IMR-90 (cell line): ENCODE measurements around the gene CFAP61. TPM values are rescaled to one million over a fixed set of nuclear protein-coding genes. Genes with fewer than 3 reads are reported as not detected.

ENCODE experiments used
- ATAC-seq: fragments of 200-7000 bp; cut with Tn5 transposase; 2 replicates; pipeline ENCODE4 v1.9.1; 2020; ENCODE audit warnings: low read depth, mild to moderate bottlenecking, moderate library complexity
- BruUV-seq: library from RNA; stranded (reverse); fragments of 400-500 nt; replicated peaks from 2 replicates; lab custom pipeline; 2021; lab: Mats Ljungman, UMichigan
- CTCF ChIA-PET: fragments of 300-600 bp; formaldehyde crosslinking; extraction: SDS; loops from one replicate; lab custom pipeline; 2021; ENCODE audit warnings: antibody characterized with exemption; lab: Yijun Ruan, JAX
- POLR2A ChIA-PET: fragments of 300-600 bp; sonication (Branson Sonifier 250); formaldehyde crosslinking; loops from one replicate; lab custom pipeline; 2022; ENCODE audit warnings: antibody characterized with exemption; ENCODE audit not compliant: unreplicated experiment; lab: Charles Lee
- DNase-seq: peaks from one replicate; pipeline ENCODE4 v3.0.0; 2013
- H2AFZ ChIP-seq: replicated peaks from 2 replicates; pipeline ENCODE3; 2013; ENCODE audit warnings: low read length, mild to moderate bottlenecking; ENCODE audit not compliant: poor library complexity
- H2AK5ac ChIP-seq: 2 replicates; pipeline ENCODE4 v1.6.1; 2013; ENCODE audit warnings: low read depth, low read length, inconsistent platforms
- H2AK9ac ChIP-seq: replicated peaks from 2 replicates; pipeline ENCODE3; 2013; ENCODE audit warnings: mild to moderate bottlenecking, low read depth, low read length, moderate library complexity; ENCODE audit not compliant: poor library complexity
- H2BK120ac ChIP-seq: 2 replicates; pipeline ENCODE4 v1.6.1; 2013; ENCODE audit warnings: low read depth, low read length, inconsistent platforms
- H2BK15ac ChIP-seq: 3 replicates; pipeline ENCODE4 v1.6.1; 2013; ENCODE audit warnings: low read depth, low read length, inconsistent platforms
- H2BK20ac ChIP-seq: 2 replicates; pipeline ENCODE4 v1.6.1; 2013; ENCODE audit warnings: low read depth, mild to moderate bottlenecking, inconsistent platforms, low read length, moderate library complexity
- H2BK5ac ChIP-seq: 2 replicates; pipeline ENCODE4 v1.6.1; 2013; ENCODE audit warnings: mild to moderate bottlenecking, low read depth, low read length, inconsistent platforms; ENCODE audit not compliant: poor library complexity, severe bottlenecking
- H3K14ac ChIP-seq: replicated peaks from 2 replicates; pipeline ENCODE4 v1.6.1; 2013; ENCODE audit warnings: low read depth, low read length, inconsistent platforms
- H3K18ac ChIP-seq: 2 replicates; pipeline ENCODE4 v1.6.1; 2013; ENCODE audit warnings: low read depth, low read length, control low read depth
- H3K23ac ChIP-seq: 2 replicates; pipeline ENCODE4 v1.6.1; 2013; ENCODE audit warnings: low read depth, low read length, inconsistent platforms
- H3K27ac ChIP-seq: 2 replicates; pipeline ENCODE4 v1.5.1; 2013; ENCODE audit warnings: mild to moderate bottlenecking, control low read depth, low read length; ENCODE audit not compliant: insufficient read depth
- H3K27me3 ChIP-seq: 2 replicates; pipeline ENCODE4 v1.6.1; 2013; ENCODE audit warnings: low read length; ENCODE audit not compliant: control insufficient read depth, insufficient read depth
- H3K36me3 ChIP-seq: 2 replicates; pipeline ENCODE4 v1.6.1; 2013; ENCODE audit warnings: low read length, mixed read lengths; ENCODE audit not compliant: control insufficient read depth, insufficient read depth
- H3K4ac ChIP-seq: 2 replicates; pipeline ENCODE4 v1.6.1; 2013; ENCODE audit warnings: low read depth, low read length, inconsistent platforms
- H3K4me1 ChIP-seq: 2 replicates; pipeline ENCODE4 v1.6.1; 2013; ENCODE audit warnings: low read length, mixed read lengths; ENCODE audit not compliant: control insufficient read depth, insufficient read depth
- H3K4me2 ChIP-seq: 2 replicates; pipeline ENCODE4 v1.6.1; 2013; ENCODE audit warnings: low read depth, mild to moderate bottlenecking, control low read depth, low read length, moderate library complexity
- H3K4me3 ChIP-seq: 2 replicates; pipeline ENCODE4 v1.5.1; 2013; ENCODE audit warnings: low read depth, mild to moderate bottlenecking, control low read depth, low read length, moderate library complexity; ENCODE audit not compliant: insufficient read depth
- H3K56ac ChIP-seq: 2 replicates; pipeline ENCODE4 v1.6.1; 2013; ENCODE audit warnings: low read length, inconsistent platforms; ENCODE audit not compliant: insufficient read depth; ENCODE audit errors: extremely low read depth
- H3K79me1 ChIP-seq, 2 experiments: 2 replicates each; pipeline ENCODE4 v1.6.1; 2013; ENCODE audit warnings: low read length in 2 of 2, inconsistent platforms in 1 of 2, low read depth in 1 of 2
- H3K9ac ChIP-seq: 2 replicates; pipeline ENCODE4 v1.6.1; 2013; ENCODE audit warnings: low read depth, low read length, control low read depth
- H3K9me1 ChIP-seq: 2 replicates; pipeline ENCODE4 v1.6.1; 2013; ENCODE audit warnings: low read length, inconsistent platforms; ENCODE audit not compliant: insufficient read depth
- H3K9me3 ChIP-seq: 2 replicates; pipeline ENCODE4 v1.6.1; 2013; ENCODE audit warnings: low read length; ENCODE audit not compliant: control insufficient read depth, insufficient read depth
- H4K20me1 ChIP-seq: 2 replicates; pipeline ENCODE4 v1.6.1; 2013; ENCODE audit warnings: low read length, inconsistent platforms; ENCODE audit not compliant: insufficient read depth
- H4K5ac ChIP-seq: 2 replicates; pipeline ENCODE4 v1.6.1; 2013; ENCODE audit warnings: mild to moderate bottlenecking, low read depth, low read length, control low read depth
- H4K8ac ChIP-seq, 2 experiments: 2 replicates each; pipeline ENCODE4 v1.6.1; 2013; ENCODE audit warnings: low read depth in 2 of 2, low read length in 2 of 2, control low read depth in 1 of 2, inconsistent platforms in 1 of 2
- H4K91ac ChIP-seq: 2 replicates; pipeline ENCODE4 v1.6.1; 2013; ENCODE audit warnings: low read depth, low read length, inconsistent platforms; ENCODE audit not compliant: insufficient read depth
- FOS ChIP-seq: fragments of 150-350 bp; IDR thresholded peaks from 2 replicates; pipeline ENCODE4 v1.6.1; 2016; ENCODE audit warnings: low read depth, low read length
- MAFK ChIP-seq: IDR thresholded peaks from 2 replicates; pipeline ENCODE4 v1.6.1; 2012; ENCODE audit warnings: low read depth, low read length, improper control_type of control experiment
- MAZ ChIP-seq: IDR thresholded peaks from 2 replicates; pipeline ENCODE4 v1.6.1; 2012; ENCODE audit warnings: low read depth, mild to moderate bottlenecking, low read length, improper control_type of control experiment, moderate library complexity, borderline replicate concordance
- POLR2A ChIP-seq: IDR thresholded peaks from 2 replicates; pipeline ENCODE4 v1.6.1; 2012; ENCODE audit warnings: mild to moderate bottlenecking, low read depth, low read length
- RAD21 ChIP-seq: IDR thresholded peaks from 2 replicates; pipeline ENCODE4 v1.6.1; 2012; ENCODE audit warnings: low read length, improper control_type of control experiment
- RFX5 ChIP-seq: IDR thresholded peaks from 2 replicates; pipeline ENCODE4 v1.8.0; 2012; ENCODE audit warnings: low read depth, mild to moderate bottlenecking, low read length, moderate library complexity
- SMC3 ChIP-seq: fragments of 150-350 bp; IDR thresholded peaks from 2 replicates; pipeline ENCODE4 v1.6.1; 2016; ENCODE audit warnings: low read depth, mild to moderate bottlenecking, antibody characterized with exemption, low read length, moderate library complexity
- WGBS, 2 experiments: methylation state at CpG; one replicate each; pipeline versions ENCODE4 v1.1.5 to v1.1.7; 2013; ENCODE audit warnings: missing lambda C conversion rate in 2 of 2; ENCODE audit not compliant: insufficient read length in 1 of 2; ENCODE audit errors: extremely low coverage in 2 of 2; 5-methylcytosine and 5-hydroxymethylcytosine counted together
- dilution Hi-C: fragments of 300-500 bp; cut with HindIII; formaldehyde crosslinking; loops from one replicate; pipeline ENCODE4 v1.14.3; 2018; ENCODE audit warnings: low sequenced_read_pairs; ENCODE audit not compliant: unreplicated experiment
- in situ Hi-C: fragments of 300-500 bp; cut with MboI; formaldehyde crosslinking; loops from 3 replicates; pipeline ENCODE4 v1.14.3; 2019; ENCODE audit warnings: low sequenced_read_pairs, inconsistent platforms, mixed read lengths
- intact Hi-C: fragments of 100-400 bp; cut with micrococcal nuclease; formaldehyde crosslinking; loops from 2 replicates; pipeline ENCODE4 v1.10.0; 2022
- polyA plus RNA-seq, 3 experiments: library from polyadenylated mRNA; depleted of rRNA; stranded (reverse); fragments of >200 nt; gene quantifications; 2 replicates each; pipeline ENCODE4 v1.2.3, GENCODE V29; 2012; ENCODE audit warnings: low replicate concordance in 1 of 3
- total RNA-seq: library from RNA; depleted of rRNA; stranded (reverse); fragments of >200 nt; gene quantifications from 2 replicates; pipeline ENCODE4 v1.2.3, GENCODE V29; 2012
- TF ChIP-seq, protein P1 (sequence below): conservative IDR thresholded peaks from 2 replicates; pipeline ENCODE4 v1.5.1; 2012; ENCODE audit warnings: mild to moderate bottlenecking, low read depth, low read length, improper control_type of control experiment
- TF ChIP-seq, protein P2 (sequence below): fragments of 150-350 bp; IDR thresholded peaks from 2 replicates; pipeline ENCODE4 v1.6.1; 2016; ENCODE audit warnings: low read depth, mild to moderate bottlenecking, low read length, moderate library complexity, borderline replicate concordance

The CFAP61 gene
- total and polyA plus RNA-seq, 2 of the 4 experiments (the other 2 are of a cell fraction): 0.07 TPM; not detected in 1

DNA sequence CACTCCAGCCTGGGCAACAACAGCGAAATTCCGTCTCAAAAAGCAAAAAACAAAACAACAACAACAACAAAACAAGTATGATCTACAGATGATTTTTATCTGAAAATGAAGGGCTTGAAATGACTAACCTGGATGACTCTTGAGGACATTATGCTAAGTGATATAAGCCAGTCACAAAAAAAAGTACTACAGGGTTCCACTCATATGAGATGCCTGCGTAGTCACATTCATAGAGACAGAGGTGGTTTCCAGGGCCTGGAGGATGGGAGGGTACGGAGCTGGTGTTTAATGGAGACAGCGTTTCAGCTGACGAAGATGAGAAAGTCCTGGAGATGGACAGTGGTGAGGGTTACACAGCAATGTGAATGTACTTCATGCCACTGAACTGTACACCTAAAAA, 307.3 kb downstream of the CFAP61 start:
- H4K5ac ChIP-seq: no peak overlapping the region
- dilution Hi-C loops: no loop called here
- H3K9me1 ChIP-seq: no peaks in the 10 kb centered on the region
- CTCF ChIA-PET: interaction anchor here (0.5 to 1.9 kb wide), 4 partner anchors 11 to 333 kb away, joined by 4 to 6 read pairs (median 5); no protein-coding TSS in a partner anchor
- no peaks in the 10 kb centered on the region for H3K79me1 ChIP-seq
- H3K9ac ChIP-seq: no peak overlapping the region
- H2AFZ ChIP-seq: no peak overlapping the region
- no peak overlapping the region for H3K27ac ChIP-seq
- no peak overlapping the region for H2AK9ac ChIP-seq
- H3K56ac ChIP-seq: no peak overlapping the region
- no peak overlapping the region for H2BK20ac ChIP-seq
- no peak for TF ChIP-seq MAFK
- no peak for TF ChIP-seq SMC3
- TF ChIP-seq, protein P1, sequence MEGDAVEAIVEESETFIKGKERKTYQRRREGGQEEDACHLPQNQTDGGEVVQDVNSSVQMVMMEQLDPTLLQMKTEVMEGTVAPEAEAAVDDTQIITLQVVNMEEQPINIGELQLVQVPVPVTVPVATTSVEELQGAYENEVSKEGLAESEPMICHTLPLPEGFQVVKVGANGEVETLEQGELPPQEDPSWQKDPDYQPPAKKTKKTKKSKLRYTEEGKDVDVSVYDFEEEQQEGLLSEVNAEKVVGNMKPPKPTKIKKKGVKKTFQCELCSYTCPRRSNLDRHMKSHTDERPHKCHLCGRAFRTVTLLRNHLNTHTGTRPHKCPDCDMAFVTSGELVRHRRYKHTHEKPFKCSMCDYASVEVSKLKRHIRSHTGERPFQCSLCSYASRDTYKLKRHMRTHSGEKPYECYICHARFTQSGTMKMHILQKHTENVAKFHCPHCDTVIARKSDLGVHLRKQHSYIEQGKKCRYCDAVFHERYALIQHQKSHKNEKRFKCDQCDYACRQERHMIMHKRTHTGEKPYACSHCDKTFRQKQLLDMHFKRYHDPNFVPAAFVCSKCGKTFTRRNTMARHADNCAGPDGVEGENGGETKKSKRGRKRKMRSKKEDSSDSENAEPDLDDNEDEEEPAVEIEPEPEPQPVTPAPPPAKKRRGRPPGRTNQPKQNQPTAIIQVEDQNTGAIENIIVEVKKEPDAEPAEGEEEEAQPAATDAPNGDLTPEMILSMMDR: no peak
- TF ChIP-seq RAD21: no peak
- TF ChIP-seq, protein P2, sequence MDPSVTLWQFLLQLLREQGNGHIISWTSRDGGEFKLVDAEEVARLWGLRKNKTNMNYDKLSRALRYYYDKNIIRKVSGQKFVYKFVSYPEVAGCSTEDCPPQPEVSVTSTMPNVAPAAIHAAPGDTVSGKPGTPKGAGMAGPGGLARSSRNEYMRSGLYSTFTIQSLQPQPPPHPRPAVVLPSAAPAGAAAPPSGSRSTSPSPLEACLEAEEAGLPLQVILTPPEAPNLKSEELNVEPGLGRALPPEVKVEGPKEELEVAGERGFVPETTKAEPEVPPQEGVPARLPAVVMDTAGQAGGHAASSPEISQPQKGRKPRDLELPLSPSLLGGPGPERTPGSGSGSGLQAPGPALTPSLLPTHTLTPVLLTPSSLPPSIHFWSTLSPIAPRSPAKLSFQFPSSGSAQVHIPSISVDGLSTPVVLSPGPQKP: no peak
- TF ChIP-seq MAZ: no peak
- no peak for TF ChIP-seq FOS
- no peak for TF ChIP-seq POLR2A
- TF ChIP-seq RFX5: no peak
- no peak overlapping the region for H3K4ac ChIP-seq
- H2AK5ac ChIP-seq: no peak overlapping the region
- no peak overlapping the region for H2BK120ac ChIP-seq
- H2BK5ac ChIP-seq: no peak overlapping the region
- no CpG with 5 or more reads among the region's 6 CpGs for WGBS, 2 experiments
- no peak overlapping the region for H3K4me3 ChIP-seq
- H3K4me2 ChIP-seq: no peak overlapping the region
- in situ Hi-C loops: loop anchor here (5.0 kb wide), 1 partner anchor 208 kb away; no protein-coding TSS in a partner anchor
- ATAC-seq: no peak
- H3K23ac ChIP-seq: no peak overlapping the region
- H2BK15ac ChIP-seq: no peak overlapping the region
- intact Hi-C loops: loop anchor here (1.0 to 2.0 kb wide), 3 partner anchors 209 to 275 kb away; no protein-coding TSS in a partner anchor
- peaks cover 39% of the 10 kb centered on the region for H3K27me3 ChIP-seq
- H4K91ac ChIP-seq: no peak overlapping the region
- no peaks in the 10 kb centered on the region for H4K20me1 ChIP-seq
- H4K8ac ChIP-seq: no peak overlapping the region
- H3K36me3 ChIP-seq: no peaks in the 10 kb centered on the region
- DNase-seq: no peak
- H3K9me3 ChIP-seq: peaks cover 3% of the 10 kb centered on the region; the same call in 1 of the 2 replicates
- POLR2A ChIA-PET: no interaction called here
- no peak overlapping the region for H3K18ac ChIP-seq
- no peak overlapping the region for H3K14ac ChIP-seq
- BruUV-seq: no TSS peak
- H3K4me1 ChIP-seq: no peaks in the 10 kb centered on the region
